Vagina (tissue), 2 donors: Measurements from ENCODE around the gene PPP2R2B.

Experiments used
- POLR2A ChIP-seq, 2 donors: fragments of 450-650 bp; IDR thresholded peaks; one replicate each; pipeline ENCODE4 v1.6.1; 2017; ENCODE audit warnings: antibody characterized with exemption in 2 of 2, mild to moderate bottlenecking in 2 of 2, moderate library complexity in 2 of 2
- POLR2AphosphoS5 ChIP-seq, 2 donors: sonication (generic); formaldehyde crosslinking; IDR thresholded peaks; one replicate each; pipeline ENCODE4 v1.9.0; 2017; ENCODE audit warnings: antibody characterized with exemption in 2 of 2, mild to moderate bottlenecking in 2 of 2, low read depth in 1 of 2; ENCODE audit not compliant: insufficient read depth in 1 of 2
- TF ChIP-seq, protein P1 (sequence below), 3 experiments: fragments of 450-650 bp in 2 of 3; fragments of 200-600 bp in 1 of 3; sonication (generic) in 1 of 3; IDR thresholded peaks; one replicate each; pipeline ENCODE4 v1.5.1; 2017 to 2019; ENCODE audit warnings: antibody characterized with exemption in 3 of 3, mild to moderate bottlenecking in 2 of 3, moderate library complexity in 2 of 3

DNA sequence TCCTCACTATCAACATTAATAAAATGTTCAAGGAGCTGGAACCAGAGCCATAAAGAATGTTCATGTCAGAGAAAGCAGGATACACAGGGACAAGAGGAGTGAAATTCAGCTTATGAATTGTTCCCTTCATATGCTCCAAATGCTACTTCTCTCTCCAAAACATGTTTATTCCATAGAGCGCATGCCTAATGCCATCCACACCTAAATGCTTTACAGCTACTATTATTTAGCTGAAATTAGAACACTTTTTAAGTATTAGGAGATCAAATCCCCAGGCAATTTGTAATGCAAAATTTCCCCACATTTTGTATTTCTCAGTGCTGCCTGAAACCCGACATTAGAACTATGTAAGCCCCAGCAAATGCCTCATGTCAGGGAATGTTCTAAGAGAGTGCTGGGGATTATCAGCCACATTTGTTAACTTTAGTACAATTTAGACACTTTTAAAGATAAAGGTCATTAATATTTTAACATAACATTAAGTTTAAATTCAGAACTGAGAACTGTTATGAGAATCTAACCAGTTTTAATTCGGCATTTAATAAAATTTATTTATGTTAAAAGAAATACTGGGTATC is 75.5 kb downstream of the PPP2R2B start:
- TF ChIP-seq POLR2A (IDR thresholded peaks at IDR 0.05), result no peak
- TF ChIP-seq POLR2AphosphoS5 (IDR thresholded peaks at IDR 0.05; ENCODE audit: insufficient read depth in 1 of 2, low read depth in 1 of 2), result no peak
- TF ChIP-seq, protein P1, sequence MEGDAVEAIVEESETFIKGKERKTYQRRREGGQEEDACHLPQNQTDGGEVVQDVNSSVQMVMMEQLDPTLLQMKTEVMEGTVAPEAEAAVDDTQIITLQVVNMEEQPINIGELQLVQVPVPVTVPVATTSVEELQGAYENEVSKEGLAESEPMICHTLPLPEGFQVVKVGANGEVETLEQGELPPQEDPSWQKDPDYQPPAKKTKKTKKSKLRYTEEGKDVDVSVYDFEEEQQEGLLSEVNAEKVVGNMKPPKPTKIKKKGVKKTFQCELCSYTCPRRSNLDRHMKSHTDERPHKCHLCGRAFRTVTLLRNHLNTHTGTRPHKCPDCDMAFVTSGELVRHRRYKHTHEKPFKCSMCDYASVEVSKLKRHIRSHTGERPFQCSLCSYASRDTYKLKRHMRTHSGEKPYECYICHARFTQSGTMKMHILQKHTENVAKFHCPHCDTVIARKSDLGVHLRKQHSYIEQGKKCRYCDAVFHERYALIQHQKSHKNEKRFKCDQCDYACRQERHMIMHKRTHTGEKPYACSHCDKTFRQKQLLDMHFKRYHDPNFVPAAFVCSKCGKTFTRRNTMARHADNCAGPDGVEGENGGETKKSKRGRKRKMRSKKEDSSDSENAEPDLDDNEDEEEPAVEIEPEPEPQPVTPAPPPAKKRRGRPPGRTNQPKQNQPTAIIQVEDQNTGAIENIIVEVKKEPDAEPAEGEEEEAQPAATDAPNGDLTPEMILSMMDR (IDR thresholded peaks at IDR 0.05), result no peak
